NT2/D1 (cell line): ENCODE measurements around the gene HMHB1.
"Not testable (repeated sequence)": the region's sequence is repeated elsewhere in the genome, so short reads cannot be mapped to it uniquely, and the experiment has no call there.

Experiments used
- SUZ12 ChIP-seq: IDR thresholded peaks from 2 replicates; pipeline ENCODE4 v1.6.1; 2011; ENCODE audit not compliant: insufficient read length, insufficient read depth; ENCODE audit errors: extremely low read depth
- YY1 ChIP-seq: IDR thresholded peaks from 2 replicates; pipeline ENCODE4 v1.6.1; 2011; ENCODE audit not compliant: insufficient read length, insufficient read depth
- ZNF274 ChIP-seq: IDR thresholded peaks from 2 replicates; pipeline ENCODE4 v1.6.1; 2011; ENCODE audit warnings: mild to moderate bottlenecking, low read depth, low read length

DNA sequence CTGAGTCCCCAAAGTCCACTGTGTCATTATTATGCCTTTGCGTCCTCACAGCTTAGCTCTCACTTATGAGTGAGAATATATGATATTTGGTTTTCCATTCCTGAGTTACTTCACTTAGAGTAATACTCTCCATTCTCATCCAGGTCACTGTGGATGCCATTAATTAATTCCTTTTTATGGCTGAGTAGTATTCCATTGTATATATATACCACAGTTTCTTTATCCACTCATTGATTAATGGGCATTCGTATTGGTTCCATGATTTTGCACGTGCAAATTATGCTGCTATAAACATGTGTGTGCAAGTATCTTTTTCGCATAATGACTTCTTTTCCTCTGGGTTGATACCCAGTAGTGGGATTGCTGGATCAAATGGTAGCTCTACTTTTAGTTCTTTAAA lies 4.4 kb downstream of the HMHB1 start:
- TF ChIP-seq ZNF274, YY1, SUZ12: not testable (repeated sequence)
